MM.1S (cell line): ENCODE data around the gene SMC3.

Experiments used
- DNase-seq: peaks from one replicate; pipeline ENCODE4 v3.0.0-alpha.2; 2015
- H2AFZ ChIP-seq: fragments of 300-600 bp; sonication (generic); 2 replicates; pipeline ENCODE4 v1.6.0; 2016; ENCODE audit warnings: antibody characterized with exemption, low read length
- H3F3A ChIP-seq: fragments of 300-600 bp; sonication (generic); 2 replicates; pipeline ENCODE4 v1.6.1; 2016; ENCODE audit warnings: mild to moderate bottlenecking, antibody characterized with exemption, low read length, moderate library complexity, mixed read lengths; ENCODE audit not compliant: insufficient read depth
- H3K27ac ChIP-seq: fragments of 300-600 bp; sonication (generic); 2 replicates; pipeline ENCODE4 v1.5.1; 2016; ENCODE audit warnings: mild to moderate bottlenecking, low read length
- H3K27me3 ChIP-seq: fragments of 300-600 bp; sonication (generic); replicated peaks from 2 replicates; pipeline ENCODE4 v1.6.0; 2016; ENCODE audit warnings: low read length; ENCODE audit not compliant: insufficient read depth
- H3K36me3 ChIP-seq: fragments of 300-600 bp; sonication (generic); replicated peaks from 2 replicates; pipeline ENCODE4 v1.6.1; 2016; ENCODE audit warnings: mild to moderate bottlenecking, low read length, mixed read lengths; ENCODE audit not compliant: insufficient read depth
- H3K4me1 ChIP-seq: fragments of 300-600 bp; sonication (generic); 2 replicates; pipeline ENCODE4 v1.6.1; 2016; ENCODE audit warnings: low read length, mixed read lengths
- H3K4me2 ChIP-seq: fragments of 300-600 bp; sonication (generic); 2 replicates; pipeline ENCODE4 v1.6.0; 2016; ENCODE audit warnings: low read depth, low read length
- H3K4me3 ChIP-seq: fragments of 300-600 bp; sonication (generic); 2 replicates; pipeline ENCODE4 v1.5.1; 2016; ENCODE audit warnings: low read length, mixed read lengths
- H3K79me2 ChIP-seq: fragments of 300-600 bp; sonication (generic); 2 replicates; pipeline ENCODE4 v1.6.1; 2016; ENCODE audit warnings: mixed run types, low read length, mixed read lengths
- H3K9ac ChIP-seq: fragments of 300-600 bp; sonication (generic); 2 replicates; pipeline ENCODE4 v1.6.1; 2016; ENCODE audit warnings: low read length, mixed read lengths
- H3K9me2 ChIP-seq: fragments of 300-600 bp; sonication (generic); replicated peaks from 2 replicates; pipeline ENCODE4 v1.6.1; 2016; ENCODE audit warnings: mild to moderate bottlenecking, low read length, mixed read lengths; ENCODE audit not compliant: insufficient read depth
- H3K9me3 ChIP-seq: fragments of 300-600 bp; sonication (generic); replicated peaks from 2 replicates; pipeline ENCODE4 v1.6.1; 2016; ENCODE audit warnings: mild to moderate bottlenecking, low read length, mixed read lengths; ENCODE audit not compliant: insufficient read depth
- H4K20me1 ChIP-seq: fragments of 300-600 bp; sonication (generic); 2 replicates; pipeline ENCODE4 v1.6.1; 2016; ENCODE audit warnings: mild to moderate bottlenecking, low read length, moderate library complexity, mixed read lengths; ENCODE audit not compliant: insufficient read depth
- EZH2 ChIP-seq: fragments of 300-600 bp; sonication (generic); optimal IDR thresholded peaks from 2 replicates; pipeline ENCODE3; 2017; ENCODE audit warnings: low read depth, mild to moderate bottlenecking, antibody characterized with exemption, low read length, mixed read lengths
- EZH2phosphoT487 ChIP-seq: fragments of 300-600 bp; sonication (generic); IDR thresholded peaks from 2 replicates; pipeline ENCODE4 v1.6.1; 2018; ENCODE audit warnings: antibody characterized with exemption, low read length
- TF ChIP-seq, protein P1 (sequence below): fragments of 300-600 bp; sonication (generic); IDR thresholded peaks from 2 replicates; pipeline ENCODE4 v1.5.1; 2016; ENCODE audit warnings: antibody characterized with exemption, low read length, mixed read lengths

The SMC3 gene

GRCh38 chr10:110651044-110651958 is 83.8 kb downstream of the SMC3 start:
- TF ChIP-seq EZH2 (no peak), EZH2phosphoT487 (no peak)
- TF ChIP-seq, protein P1, sequence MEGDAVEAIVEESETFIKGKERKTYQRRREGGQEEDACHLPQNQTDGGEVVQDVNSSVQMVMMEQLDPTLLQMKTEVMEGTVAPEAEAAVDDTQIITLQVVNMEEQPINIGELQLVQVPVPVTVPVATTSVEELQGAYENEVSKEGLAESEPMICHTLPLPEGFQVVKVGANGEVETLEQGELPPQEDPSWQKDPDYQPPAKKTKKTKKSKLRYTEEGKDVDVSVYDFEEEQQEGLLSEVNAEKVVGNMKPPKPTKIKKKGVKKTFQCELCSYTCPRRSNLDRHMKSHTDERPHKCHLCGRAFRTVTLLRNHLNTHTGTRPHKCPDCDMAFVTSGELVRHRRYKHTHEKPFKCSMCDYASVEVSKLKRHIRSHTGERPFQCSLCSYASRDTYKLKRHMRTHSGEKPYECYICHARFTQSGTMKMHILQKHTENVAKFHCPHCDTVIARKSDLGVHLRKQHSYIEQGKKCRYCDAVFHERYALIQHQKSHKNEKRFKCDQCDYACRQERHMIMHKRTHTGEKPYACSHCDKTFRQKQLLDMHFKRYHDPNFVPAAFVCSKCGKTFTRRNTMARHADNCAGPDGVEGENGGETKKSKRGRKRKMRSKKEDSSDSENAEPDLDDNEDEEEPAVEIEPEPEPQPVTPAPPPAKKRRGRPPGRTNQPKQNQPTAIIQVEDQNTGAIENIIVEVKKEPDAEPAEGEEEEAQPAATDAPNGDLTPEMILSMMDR = no peak
- no peak overlapping the region for H3K27ac ChIP-seq
- no peaks in the 10 kb centered on the region for H3K9me3 ChIP-seq
- H3K9me2 ChIP-seq = no peaks in the 10 kb centered on the region
- H3F3A ChIP-seq = no peaks in the 10 kb centered on the region
- no peaks in the 10 kb centered on the region for H3K27me3 ChIP-seq
- H3K4me1 ChIP-seq = no peaks in the 10 kb centered on the region
- no peak overlapping the region for H2AFZ ChIP-seq
- H3K79me2 ChIP-seq = no peaks in the 10 kb centered on the region
- no peak overlapping the region for H3K4me3 ChIP-seq
- no peaks in the 10 kb centered on the region for H3K36me3 ChIP-seq
- H3K9ac ChIP-seq = no peak overlapping the region
- no peak overlapping the region for H3K4me2 ChIP-seq
- H4K20me1 ChIP-seq = no peaks in the 10 kb centered on the region
- no peak for DNase-seq

- Histone ChIP-seq H2AFZ (no peak overlapping the region), H3K36me3 (no peaks in the 10 kb centered on the region), H3F3A (no peaks in the 10 kb centered on the region), H3K79me2 (no peaks in the 10 kb centered on the region), H3K27me3 (no peaks in the 10 kb centered on the region), H3K4me3 (no peak overlapping the region), H3K4me2 (no peak overlapping the region), H4K20me1 (no peaks in the 10 kb centered on the region), H3K27ac (no peak overlapping the region), H3K9me2 (no peaks in the 10 kb centered on the region), H3K4me1 (no peaks in the 10 kb centered on the region), H3K9me3 (no peaks in the 10 kb centered on the region), H3K9ac (no peak overlapping the region)
- no peak for DNase-seq
- TF ChIP-seq, protein P1 = no peak
- TF ChIP-seq EZH2phosphoT487 = no peak
- TF ChIP-seq EZH2 = no peak
These were observed 85.1 kb downstream of the SMC3 start for GRCh38 chr10:110652475-110653118.
